ENCODE results near the gene TMEM72. TPM values are rescaled to one million over a fixed set of nuclear protein-coding genes. Genes with fewer than 3 reads are reported as not detected.

The TMEM72 gene
- total and polyA plus RNA-seq, 2 of the 13 experiments (the other 11 are each of a cell fraction or from before 2014, with no cell fraction given): 0.04 TPM; not detected in 1

DNA sequence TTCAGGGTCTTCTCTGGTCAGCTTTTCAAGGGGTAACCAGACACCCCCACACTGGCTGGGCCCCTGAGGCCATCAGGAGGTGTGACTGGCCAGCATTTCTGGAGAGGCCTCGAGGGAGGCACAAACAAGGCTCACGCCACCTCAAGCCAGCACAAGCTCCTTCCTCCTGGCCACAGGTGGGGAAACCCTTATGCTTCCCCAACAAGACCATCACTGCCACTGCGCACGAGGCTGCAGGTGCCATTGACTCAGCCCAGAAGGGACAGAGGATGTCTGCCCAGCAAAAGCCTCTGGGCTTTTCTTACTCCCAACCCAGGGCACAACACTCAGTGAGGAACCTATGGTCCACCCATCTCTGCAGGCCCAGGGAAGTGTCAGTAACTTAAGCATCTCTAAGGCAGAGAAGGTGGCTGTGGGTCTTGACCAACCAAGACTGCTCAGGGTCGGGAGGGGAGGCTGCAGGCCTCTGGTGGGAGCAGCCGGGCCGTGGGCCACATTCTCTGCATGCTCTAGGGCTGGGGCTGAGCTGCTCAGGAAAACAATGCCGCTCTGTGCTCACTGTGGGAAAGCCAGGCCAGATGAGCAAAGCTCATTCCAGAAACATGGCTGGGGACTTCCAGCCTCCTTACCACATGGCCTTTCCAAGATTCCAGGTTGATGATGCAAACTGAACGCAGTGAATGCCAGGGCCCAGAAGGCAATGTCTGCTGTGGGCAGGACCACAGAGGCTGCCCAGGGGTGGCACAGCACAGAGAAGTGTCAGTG lies 24.2 kb downstream of the TMEM72 start (continued):
- peak; percentile 87; the same call in 1 of the 2 replicates for TF ChIP-seq ZMAT3 (CRISPR knock-in tag; conservative IDR thresholded peaks at IDR 0.05)
- TF ChIP-seq ZBTB7B (CRISPR knock-in tag; IDR thresholded peaks at IDR 0.05): peak; percentile 96
- no peak; the same call in 1 of the 2 replicates for TF ChIP-seq CBX5 (CRISPR knock-in tag; IDR thresholded peaks at IDR 0.05; ENCODE audit: borderline replicate concordance)
- TF ChIP-seq NFIC (IDR thresholded peaks at IDR 0.05; ENCODE audit: low read length): no peak
- TF ChIP-seq, protein P1, sequence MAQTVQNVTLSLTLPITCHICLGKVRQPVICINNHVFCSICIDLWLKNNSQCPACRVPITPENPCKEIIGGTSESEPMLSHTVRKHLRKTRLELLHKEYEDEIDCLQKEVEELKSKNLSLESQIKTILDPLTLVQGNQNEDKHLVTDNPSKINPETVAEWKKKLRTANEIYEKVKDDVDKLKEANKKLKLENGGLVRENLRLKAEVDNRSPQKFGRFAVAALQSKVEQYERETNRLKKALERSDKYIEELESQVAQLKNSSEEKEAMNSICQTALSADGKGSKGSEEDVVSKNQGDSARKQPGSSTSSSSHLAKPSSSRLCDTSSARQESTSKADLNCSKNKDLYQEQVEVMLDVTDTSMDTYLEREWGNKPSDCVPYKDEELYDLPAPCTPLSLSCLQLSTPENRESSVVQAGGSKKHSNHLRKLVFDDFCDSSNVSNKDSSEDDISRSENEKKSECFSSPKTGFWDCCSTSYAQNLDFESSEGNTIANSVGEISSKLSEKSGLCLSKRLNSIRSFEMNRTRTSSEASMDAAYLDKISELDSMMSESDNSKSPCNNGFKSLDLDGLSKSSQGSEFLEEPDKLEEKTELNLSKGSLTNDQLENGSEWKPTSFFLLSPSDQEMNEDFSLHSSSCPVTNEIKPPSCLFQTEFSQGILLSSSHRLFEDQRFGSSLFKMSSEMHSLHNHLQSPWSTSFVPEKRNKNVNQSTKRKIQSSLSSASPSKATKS (CRISPR knock-in tag; IDR thresholded peaks at IDR 0.05): no peak
- TF ChIP-seq ZNF431 (CRISPR knock-in tag; IDR thresholded peaks at IDR 0.05; ENCODE audit: borderline replicate concordance, low read depth): no peak
- no peak for TF ChIP-seq CHCHD3 (CRISPR knock-in tag; IDR thresholded peaks at IDR 0.05)
- TF ChIP-seq MXI1 (IDR thresholded peaks at IDR 0.05; ENCODE audit: borderline replicate concordance, low read depth, low read length): peak; percentile 66; the same call in 1 of the 3 replicates
- peak; percentile 54; the same call in 1 of the 2 replicates for TF ChIP-seq TMF1 (CRISPR knock-in tag; IDR thresholded peaks at IDR 0.05; ENCODE audit: low read depth)
- TF ChIP-seq, protein P2, sequence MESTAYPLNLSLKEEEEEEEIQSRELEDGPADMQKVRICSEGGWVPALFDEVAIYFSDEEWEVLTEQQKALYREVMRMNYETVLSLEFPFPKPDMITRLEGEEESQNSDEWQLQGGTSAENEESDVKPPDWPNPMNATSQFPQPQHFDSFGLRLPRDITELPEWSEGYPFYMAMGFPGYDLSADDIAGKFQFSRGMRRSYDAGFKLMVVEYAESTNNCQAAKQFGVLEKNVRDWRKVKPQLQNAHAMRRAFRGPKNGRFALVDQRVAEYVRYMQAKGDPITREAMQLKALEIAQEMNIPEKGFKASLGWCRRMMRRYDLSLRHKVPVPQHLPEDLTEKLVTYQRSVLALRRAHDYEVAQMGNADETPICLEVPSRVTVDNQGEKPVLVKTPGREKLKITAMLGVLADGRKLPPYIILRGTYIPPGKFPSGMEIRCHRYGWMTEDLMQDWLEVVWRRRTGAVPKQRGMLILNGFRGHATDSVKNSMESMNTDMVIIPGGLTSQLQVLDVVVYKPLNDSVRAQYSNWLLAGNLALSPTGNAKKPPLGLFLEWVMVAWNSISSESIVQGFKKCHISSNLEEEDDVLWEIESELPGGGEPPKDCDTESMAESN (CRISPR knock-in tag; conservative IDR thresholded peaks at IDR 0.05): peak; percentile 78
- TF ChIP-seq HDAC1 (CRISPR knock-in tag; IDR thresholded peaks at IDR 0.05): no peak; the same call in 1 of the 2 replicates
- TF ChIP-seq KDM4B (CRISPR knock-in tag; IDR thresholded peaks at IDR 0.05): no peak
- TF ChIP-seq ZNF292 (CRISPR knock-in tag; IDR thresholded peaks at IDR 0.05; ENCODE audit: borderline replicate concordance, low read depth): no peak
- TF ChIP-seq ZFP36L2 (CRISPR knock-in tag; IDR thresholded peaks at IDR 0.05): no peak
- TF ChIP-seq ZNF230 (CRISPR knock-in tag; IDR thresholded peaks at IDR 0.05): peak; percentile 62; the same call in 1 of the 2 replicates
- TF ChIP-seq NCOA2 (CRISPR knock-in tag; IDR thresholded peaks at IDR 0.05): peak; percentile 83
- TF ChIP-seq FOXP1 (IDR thresholded peaks at IDR 0.05): no peak
- no peak for TF ChIP-seq FOXP1 (CRISPR knock-in tag; IDR thresholded peaks at IDR 0.05)
- no peak for TF ChIP-seq GZF1 (CRISPR knock-in tag; IDR thresholded peaks at IDR 0.05)
- TF ChIP-seq, protein P3, sequence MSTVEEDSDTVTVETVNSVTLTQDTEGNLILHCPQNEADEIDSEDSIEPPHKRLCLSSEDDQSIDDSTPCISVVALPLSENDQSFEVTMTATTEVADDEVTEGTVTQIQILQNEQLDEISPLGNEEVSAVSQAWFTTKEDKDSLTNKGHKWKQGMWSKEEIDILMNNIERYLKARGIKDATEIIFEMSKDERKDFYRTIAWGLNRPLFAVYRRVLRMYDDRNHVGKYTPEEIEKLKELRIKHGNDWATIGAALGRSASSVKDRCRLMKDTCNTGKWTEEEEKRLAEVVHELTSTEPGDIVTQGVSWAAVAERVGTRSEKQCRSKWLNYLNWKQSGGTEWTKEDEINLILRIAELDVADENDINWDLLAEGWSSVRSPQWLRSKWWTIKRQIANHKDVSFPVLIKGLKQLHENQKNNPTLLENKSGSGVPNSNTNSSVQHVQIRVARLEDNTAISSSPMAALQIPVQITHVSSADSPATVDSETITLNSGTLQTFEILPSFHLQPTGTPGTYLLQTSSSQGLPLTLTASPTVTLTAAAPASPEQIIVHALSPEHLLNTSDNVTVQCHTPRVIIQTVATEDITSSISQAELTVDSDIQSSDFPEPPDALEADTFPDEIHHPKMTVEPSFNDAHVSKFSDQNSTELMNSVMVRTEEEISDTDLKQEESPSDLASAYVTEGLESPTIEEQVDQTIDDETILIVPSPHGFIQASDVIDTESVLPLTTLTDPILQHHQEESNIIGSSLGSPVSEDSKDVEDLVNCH (CRISPR knock-in tag; IDR thresholded peaks at IDR 0.05): no peak
- TF ChIP-seq ZSCAN12 (CRISPR knock-in tag; IDR thresholded peaks at IDR 0.05): no peak
- TF ChIP-seq YY1 (IDR thresholded peaks at IDR 0.05; ENCODE audit: insufficient read depth, insufficient replicate concordance, low read depth, low read length): peak; percentile 49
- no peak for TF ChIP-seq RBAK (CRISPR knock-in tag; IDR thresholded peaks at IDR 0.05)
- TF ChIP-seq, protein P4, sequence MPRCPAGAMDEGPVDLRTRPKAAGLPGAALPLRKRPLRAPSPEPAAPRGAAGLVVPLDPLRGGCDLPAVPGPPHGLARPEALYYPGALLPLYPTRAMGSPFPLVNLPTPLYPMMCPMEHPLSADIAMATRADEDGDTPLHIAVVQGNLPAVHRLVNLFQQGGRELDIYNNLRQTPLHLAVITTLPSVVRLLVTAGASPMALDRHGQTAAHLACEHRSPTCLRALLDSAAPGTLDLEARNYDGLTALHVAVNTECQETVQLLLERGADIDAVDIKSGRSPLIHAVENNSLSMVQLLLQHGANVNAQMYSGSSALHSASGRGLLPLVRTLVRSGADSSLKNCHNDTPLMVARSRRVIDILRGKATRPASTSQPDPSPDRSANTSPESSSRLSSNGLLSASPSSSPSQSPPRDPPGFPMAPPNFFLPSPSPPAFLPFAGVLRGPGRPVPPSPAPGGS (CRISPR knock-in tag; IDR thresholded peaks at IDR 0.05): peak; percentile 72; the same call in 1 of the 2 replicates
